HG03565 (cell line): ENCODE data around the gene RPL39.
"Not testable (repeated sequence)": the region's sequence is repeated elsewhere in the genome, so short reads cannot be mapped to it uniquely, and the experiment has no call there.

Experiments
- ATAC-seq: cut with Tn5 transposase; IDR thresholded peaks from one replicate; pipeline ENCODE4 v1.9.1; 2021; ENCODE audit warnings: mild to moderate bottlenecking, moderate library complexity; ENCODE audit not compliant: unreplicated experiment

The RPL39 gene

GRCh38 chrX:119763836-119764387 lies 27.5 kb downstream of the RPL39 start:
- ATAC-seq: no peak

- ATAC-seq: no peak
Observed at GRCh38 chrX:119763181-119763580, 28.2 kb downstream of the RPL39 start.

GRCh38 chrX:119762718-119763117 lies 28.7 kb downstream of the RPL39 start:
- ATAC-seq: no peak

- ATAC-seq: no peak
Observed at GRCh38 chrX:119760026-119760877, 31.2 kb downstream of the RPL39 start.

- ATAC-seq: no peak
Observed at GRCh38 chrX:119759248-119759766, 32.1 kb downstream of the RPL39 start.

- ATAC-seq: no peak
Observed at GRCh38 chrX:119758731-119759247, 32.6 kb downstream of the RPL39 start.

GRCh38 chrX:119757979-119758730 lies 33.3 kb downstream of the RPL39 start, which contains the start of gene SOWAHD:
SOWAHD (plus strand) TSS chrX:119758588; CDS start chrX:119758668, 80 bp downstream.
- ATAC-seq: no peak

GRCh38 chrX:119757646-119757978 lies 33.8 kb downstream of the RPL39 start:
- ATAC-seq: no peak

- no peak for ATAC-seq
Observed at GRCh38 chrX:119756926-119757635, 34.3 kb downstream of the RPL39 start.

- ATAC-seq: peak; percentile 48
Observed at GRCh38 chrX:119755981-119756533, 35.4 kb downstream of the RPL39 start.

- no peak for ATAC-seq
Observed at GRCh38 chrX:119753639-119754257, 37.7 kb downstream of the RPL39 start.

GRCh38 chrX:119753001-119753400 lies 38.4 kb downstream of the RPL39 start:
- no peak for ATAC-seq

- ATAC-seq: not testable (repeated sequence)
Observed at GRCh38 chrX:119750751-119751150, 40.7 kb downstream of the RPL39 start.

GRCh38 chrX:119750131-119750530 lies 41.3 kb downstream of the RPL39 start:
- ATAC-seq: not testable (repeated sequence)

GRCh38 chrX:119745283-119745848 lies 46.1 kb downstream of the RPL39 start:
- no peak for ATAC-seq

GRCh38 chrX:119738742-119739141 lies 52.7 kb downstream of the RPL39 start:
- no peak for ATAC-seq
